T-helper 1 cell treated with Interleukin-12 subunit alpha and Interleukin-12 subunit beta and Interleukin-4 antibody, amounts not matched to agents 30 ng/mL and 1 ng/mL, for 36 hours (primary cell): ENCODE results near the gene HAPLN2. TPM values are rescaled to one million over a fixed set of nuclear protein-coding genes. Genes with fewer than 3 reads are reported as not detected.
"Not testable (repeated sequence)": the region's sequence is repeated elsewhere in the genome, so short reads cannot be mapped to it uniquely, and the experiment has no call there.

Source experiments
- intact Hi-C: fragments of 100-400 bp; cut with micrococcal nuclease; formaldehyde crosslinking; loops from one replicate; pipeline ENCODE4 v1.15.1; 2024
- total RNA-seq: library from RNA; stranded (reverse); gene quantifications from 2 replicates; pipeline ENCODE4 v1.2.3, GENCODE V29; 2022

The HAPLN2 gene
- total RNA-seq, 1 donor from 2014 or later, result not detected

DNA sequence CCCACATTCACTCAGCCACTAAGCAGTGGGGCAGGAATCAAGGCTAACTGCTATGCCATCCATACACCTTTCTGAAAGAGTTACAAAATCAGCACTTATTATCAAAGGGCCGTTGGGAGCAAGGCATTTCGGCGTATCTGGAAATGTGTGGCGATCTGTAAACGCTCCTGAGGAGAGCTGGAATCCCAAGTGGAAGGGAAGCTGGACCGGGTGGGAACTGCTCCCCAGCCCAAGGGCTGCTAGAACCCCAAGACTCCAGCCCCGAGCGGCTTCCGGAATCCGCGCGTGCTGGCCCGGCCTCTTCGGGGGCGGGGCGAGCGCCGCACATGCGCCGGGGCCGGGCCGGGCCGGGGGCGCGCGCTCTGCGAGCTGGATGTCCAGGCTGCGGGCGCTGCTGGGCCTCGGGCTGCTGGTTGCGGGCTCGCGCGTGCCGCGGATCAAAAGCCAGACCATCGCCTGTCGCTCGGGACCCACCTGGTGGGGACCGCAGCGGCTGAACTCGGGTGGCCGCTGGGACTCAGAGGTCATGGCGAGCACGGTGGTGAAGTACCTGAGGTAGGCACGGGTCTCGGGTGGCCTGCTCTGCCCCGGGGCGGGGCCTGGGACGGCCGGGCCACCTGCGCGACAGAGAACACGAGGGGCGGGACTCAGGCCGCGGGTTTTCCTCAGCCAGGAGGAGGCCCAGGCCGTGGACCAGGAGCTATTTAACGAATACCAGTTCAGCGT, 27.6 kb upstream of the HAPLN2 start, which contains the start of gene NAXE:
Gene NAXE (plus strand): TSS at position 345 of the 726 bp plus-strand sequence. CDS start 29 bp downstream, at position 374.
- intact Hi-C loops, result loop anchor here (1.0 kb wide), 1 partner anchor 10 kb away; the partner anchor contains the start of gene GPATCH4

DNA sequence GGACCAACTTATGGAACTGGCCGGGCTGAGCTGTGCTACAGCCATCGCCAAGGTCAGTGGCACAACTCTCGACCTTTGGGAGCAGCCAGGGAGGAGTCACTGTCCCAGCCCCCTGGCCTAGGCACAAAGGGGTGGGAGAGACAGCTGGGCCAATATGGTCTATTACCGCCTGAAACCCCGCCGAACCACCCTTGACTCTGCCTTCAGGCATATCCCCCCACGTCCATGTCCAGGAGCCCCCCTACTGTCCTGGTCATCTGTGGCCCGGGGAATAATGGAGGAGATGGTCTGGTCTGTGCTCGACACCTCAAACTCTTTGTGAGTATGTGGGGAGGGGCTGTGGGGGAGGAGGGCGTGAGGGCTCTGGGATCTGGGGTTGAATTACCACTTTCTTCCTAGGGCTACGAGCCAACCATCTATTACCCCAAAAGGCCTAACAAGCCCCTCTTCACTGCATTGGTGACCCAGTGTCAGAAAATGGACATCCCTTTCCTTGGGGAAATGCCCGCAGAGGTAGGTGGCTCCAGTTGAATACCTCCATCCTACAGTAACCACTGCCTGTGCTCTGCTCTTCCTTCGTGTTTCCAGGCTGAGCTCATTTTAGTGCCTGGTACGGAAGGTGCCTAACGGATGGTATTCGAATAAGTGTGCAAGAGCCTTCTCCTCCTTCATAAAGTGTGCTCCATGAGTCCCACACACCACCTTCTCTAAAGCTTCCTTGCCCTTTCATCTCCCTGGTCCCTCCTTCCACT, 26.9 kb upstream of the HAPLN2 start:
- intact Hi-C loops, result loop anchor here (1.0 kb wide), 1 partner anchor 9 kb away; the partner anchor contains the start of gene GPATCH4

DNA sequence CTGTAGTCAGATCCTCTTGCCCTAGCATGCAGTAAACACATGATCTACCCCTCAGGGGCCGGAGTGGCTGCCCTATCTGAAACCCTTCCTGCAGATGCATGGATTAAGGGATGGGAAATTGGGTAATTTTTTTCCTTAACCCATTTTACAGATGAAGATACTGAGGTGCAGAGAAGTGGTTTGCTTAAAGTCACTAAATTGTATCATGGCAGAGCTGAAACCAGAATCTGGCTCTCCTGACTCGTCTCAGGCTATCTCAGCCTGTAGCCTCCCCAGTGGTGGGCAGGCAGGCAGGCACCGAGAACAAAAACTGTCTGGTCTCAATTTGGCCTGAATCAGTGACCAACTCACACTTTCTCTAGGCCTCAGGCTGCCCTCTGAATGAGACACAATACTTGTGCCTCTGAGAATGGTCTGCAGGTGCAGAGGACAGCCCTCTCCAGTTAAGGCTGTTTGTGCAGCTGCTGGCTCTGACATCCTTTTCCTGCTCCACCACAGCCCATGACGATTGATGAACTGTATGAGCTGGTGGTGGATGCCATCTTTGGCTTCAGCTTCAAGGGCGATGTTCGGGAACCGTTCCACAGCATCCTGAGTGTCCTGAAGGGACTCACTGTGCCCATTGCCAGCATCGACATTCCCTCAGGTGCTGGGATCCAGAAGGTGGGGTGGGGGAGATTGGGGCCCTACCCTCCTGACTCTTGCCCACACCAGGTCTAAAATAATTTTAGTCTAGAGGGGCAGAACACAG, 26.1 kb upstream of the HAPLN2 start:
- intact Hi-C loops, result loop anchor here (1.0 kb wide), 1 partner anchor 8 kb away; the partner anchor contains the start of gene GPATCH4

DNA sequence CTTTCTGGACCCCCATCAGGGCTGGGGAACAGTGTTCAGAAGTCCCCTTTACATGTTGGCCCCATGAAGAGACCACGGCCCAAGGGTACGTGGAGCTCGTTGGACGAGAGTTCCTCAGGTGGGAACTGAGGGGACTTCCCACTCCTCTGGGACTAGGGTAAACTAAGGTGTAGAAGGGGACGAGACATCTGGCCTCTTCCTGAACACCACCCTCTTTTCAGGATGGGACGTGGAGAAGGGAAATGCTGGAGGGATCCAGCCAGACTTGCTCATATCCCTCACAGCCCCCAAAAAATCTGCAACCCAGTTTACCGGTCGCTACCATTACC, 25.6 kb upstream of the HAPLN2 start:
- intact Hi-C loops, result no loop called here

- intact Hi-C loops, result no loop called here
Measured at GRCh38 chr1:156594190-156594589, 25.0 kb upstream of the HAPLN2 start.

DNA sequence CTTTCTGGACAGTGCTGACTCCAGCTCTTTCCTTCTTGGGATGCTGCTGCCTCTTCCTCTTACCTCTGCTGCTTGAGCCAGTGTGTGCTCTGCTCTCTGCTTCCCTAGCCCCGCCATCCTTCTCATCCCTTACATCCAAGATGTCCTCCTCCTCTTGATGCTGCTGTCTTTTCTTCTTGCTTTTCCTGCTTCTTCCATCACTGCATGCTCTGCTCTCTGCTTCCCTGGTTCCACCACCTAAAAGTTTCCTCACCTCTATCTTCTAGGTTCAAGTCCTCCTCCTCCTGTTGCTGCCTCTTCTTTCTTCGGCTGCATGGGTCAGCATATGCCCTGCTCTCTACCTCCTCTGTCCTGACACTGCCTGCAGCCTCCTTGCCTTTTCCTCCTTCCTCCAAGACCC, 24.2 kb upstream of the HAPLN2 start:
- intact Hi-C loops, result no loop called here

DNA sequence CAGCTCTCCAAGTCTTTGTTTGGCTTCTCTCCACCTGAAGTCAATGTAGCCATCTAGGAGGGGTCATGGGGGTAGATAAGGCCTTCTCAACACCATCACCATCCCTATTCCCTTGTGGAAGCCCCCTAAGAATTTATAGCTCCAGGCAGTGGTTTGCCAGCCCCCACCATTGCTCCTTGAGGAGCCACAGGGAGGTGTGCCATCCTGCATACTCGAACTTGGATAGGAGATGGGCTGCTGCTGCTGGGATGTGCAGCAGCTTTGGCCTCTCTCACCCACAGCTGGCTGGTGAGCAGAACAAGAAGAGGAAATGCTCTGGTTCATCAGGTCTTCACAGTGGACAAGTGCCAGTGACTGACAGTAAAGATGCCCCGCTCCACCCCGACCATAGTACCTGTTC, 22.8 kb upstream of the HAPLN2 start:
- intact Hi-C loops, result no loop called here

DNA sequence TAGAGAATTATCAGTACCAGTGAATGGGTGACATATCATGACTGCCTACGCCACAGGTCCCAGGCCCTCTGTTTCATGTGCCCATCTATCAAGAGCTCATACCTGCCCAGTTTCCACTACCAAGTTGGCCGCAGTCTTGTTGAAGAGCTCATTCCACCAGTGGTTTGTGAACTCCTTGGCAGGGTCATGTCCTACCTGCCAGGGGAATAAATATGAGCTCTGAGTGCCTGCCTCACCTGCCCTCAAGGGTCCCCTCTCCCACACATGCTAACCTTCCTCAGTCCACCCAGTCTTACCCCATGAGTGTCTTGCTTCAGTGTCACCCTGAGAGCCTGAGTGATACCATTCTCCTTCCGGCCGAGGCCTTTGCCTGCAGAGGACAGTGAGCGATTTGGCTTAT, 21.1 kb upstream of the HAPLN2 start:
- intact Hi-C loops, result no loop called here

DNA sequence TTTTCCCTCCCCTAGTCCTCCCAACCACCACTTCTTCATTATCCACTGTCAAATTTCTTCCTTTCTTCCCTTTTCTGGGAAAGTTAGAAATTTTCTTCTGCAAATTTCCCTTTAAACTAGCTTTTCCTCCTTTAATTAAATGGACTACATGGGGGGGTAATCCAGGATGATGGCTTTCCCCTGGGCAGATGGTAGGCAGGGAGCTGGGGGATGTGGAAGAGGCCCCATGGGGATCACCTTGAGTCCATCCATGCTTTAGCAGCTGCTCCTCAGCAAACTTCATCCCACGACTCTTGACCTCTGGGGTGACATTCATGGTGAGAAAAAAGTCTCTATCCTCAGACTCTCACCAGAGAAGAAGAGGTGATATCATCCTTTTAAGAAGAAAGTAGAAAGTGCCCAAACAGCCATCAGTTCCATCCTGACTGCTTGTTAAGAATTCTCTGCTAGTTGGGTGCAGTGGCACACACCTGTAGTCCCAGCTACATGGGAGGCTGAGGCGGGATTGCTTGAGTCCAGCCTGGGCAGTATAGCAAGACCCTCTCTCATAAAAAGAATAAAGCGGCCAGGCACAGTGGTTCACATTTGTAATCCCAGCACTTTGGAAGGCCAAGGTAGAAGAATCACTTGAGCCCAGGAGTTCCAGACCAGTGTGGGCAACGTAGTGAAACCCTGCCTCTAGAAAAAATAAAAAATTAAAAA, 20.3 kb upstream of the HAPLN2 start:
- intact Hi-C loops, result no loop called here

DNA sequence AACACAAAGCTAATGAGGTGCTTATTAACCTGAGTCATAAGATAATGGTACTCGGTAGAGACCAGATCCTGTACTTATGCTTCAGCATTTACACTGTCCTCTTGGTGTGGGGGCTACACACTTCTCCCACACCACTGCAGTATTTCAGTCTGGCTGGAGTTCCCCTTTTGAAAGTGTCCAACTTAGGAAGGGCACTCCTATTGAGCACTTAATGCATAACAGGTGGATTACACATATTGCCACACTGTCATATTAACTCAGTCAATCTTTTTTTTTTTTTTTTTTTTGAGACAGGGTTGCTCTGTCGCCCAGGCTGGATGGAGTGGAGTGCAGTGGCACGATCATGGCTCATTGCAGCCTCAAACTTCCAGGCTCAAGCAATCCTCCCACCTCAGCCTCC, 19.4 kb upstream of the HAPLN2 start:
- intact Hi-C loops, result loop anchor here (2.0 kb wide), 2 partner anchors 15 to 119 kb away; no protein-coding TSS in a partner anchor

DNA sequence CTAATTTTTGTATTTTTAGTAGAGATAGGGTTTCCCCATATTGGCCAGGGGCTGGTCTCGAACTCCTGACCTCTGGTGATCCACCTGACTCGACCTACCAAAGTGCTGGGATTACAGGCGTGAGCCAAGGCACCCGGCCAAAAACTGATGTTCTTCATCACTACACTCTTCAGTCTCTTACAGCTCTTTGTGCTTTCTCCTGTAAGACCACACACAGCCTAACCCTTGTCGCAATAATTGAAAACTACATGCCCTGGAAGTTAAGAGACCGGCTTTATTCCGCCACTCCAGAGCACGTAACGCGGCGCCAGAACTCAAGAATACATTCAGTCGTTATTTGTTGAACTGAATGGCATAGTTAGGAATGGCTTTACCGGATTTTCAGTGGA, 18.5 kb upstream of the HAPLN2 start:
- intact Hi-C loops, result loop anchor here (1.0 to 2.0 kb wide), 9 partner anchors 8 to 167 kb away; partner anchors contain the start of genes IQGAP3, ISG20L2, METTL25B and PRCC

DNA sequence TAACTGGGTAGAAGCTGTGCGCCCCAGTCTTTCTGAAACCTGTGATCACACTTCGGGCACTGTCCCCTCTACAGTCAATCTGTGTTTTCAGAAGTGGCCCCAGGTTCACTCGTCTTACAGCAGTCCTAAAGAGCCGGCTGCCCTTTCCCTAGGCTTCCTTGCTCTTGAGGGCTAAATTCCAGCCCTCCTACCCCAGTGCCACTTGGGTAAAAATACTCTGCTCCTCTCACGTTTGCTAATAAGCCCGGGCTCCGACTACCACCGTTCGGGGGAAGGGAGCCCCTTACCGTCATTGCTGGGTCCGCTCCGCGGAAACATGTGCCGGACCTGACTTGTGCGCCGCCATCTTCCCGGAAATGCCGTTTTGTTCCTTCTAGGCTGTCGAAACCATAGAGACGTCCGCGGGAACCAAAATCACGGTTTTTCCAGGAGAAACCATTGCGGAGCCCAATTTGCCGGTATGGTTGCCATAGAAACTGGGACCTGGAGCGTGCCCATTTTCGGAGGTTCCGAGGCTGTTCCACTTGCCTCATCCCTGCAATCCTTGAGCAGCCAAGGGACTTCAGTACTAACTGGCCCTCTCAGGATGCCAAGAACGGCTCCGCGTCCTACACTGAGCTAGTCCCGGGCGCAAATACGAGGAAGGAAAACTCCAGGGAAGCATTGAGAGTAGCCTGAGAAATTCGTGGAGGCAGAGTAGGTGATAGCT, 17.9 kb upstream of the HAPLN2 start, which contains the start of gene GPATCH4:
Gene GPATCH4 (minus strand): TSS at position 358 of the 709 bp plus-strand sequence.
- intact Hi-C loops, result loop anchor here (1.0 to 2.0 kb wide), 9 partner anchors 9 to 166 kb away; partner anchors contain the start of genes IQGAP3, ISG20L2, METTL25B and PRCC

- intact Hi-C loops, result loop anchor here (1.0 to 2.0 kb wide), 9 partner anchors 10 to 165 kb away; partner anchors contain the start of genes IQGAP3, ISG20L2, METTL25B and PRCC
Measured at GRCh38 chr1:156601892-156602291, 17.3 kb upstream of the HAPLN2 start.

DNA sequence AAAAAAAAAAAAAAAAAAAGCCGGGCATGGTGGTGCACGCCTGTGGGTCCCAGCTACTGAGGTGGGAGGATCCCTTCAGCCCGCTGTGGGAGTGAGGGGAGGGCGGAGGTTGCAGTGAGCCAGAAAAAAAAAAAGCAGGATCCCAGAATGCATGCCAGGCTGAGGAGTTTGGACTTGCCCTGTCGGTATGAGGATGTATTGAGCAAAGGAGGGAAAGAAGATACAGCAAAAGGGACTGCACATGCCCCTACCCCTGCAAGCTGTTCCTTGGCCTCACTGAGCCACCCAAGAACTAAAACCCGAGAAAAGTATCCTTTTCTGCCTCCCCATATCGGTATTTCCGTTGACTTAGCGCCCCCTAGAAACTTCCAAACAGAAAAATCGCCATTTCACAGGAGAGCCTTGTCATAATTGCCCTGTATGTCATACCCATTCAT, 16.6 kb upstream of the HAPLN2 start:
- intact Hi-C loops, result no loop called here

DNA sequence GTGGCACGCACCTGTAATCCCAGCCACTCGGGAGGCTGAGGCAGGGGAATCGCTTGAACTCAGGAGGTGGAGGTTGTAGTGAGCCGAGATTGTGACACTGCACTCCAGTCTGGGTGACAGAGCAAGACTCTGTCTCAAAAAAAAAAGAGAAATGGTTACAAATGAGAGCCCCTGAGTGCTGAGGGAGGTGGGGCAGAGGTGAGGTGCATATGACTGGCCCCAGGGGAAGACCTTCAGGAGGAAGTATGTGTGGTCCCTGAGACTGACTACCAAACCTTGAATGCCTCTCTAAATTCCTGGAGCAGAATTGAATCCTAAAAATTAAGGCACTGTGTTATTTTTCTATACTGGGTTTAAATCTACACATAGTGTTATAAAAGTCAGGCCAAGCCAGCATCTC, 11.9 kb upstream of the HAPLN2 start:
- intact Hi-C loops, result not testable (repeated sequence)

GRCh38 chr1:156608036-156608674, 11.1 kb upstream of the HAPLN2 start:
- intact Hi-C loops, result loop anchor here (1.0 to 2.0 kb wide), 6 partner anchors 24 to 223 kb away; partner anchors contain the start of gene MEF2D

- intact Hi-C loops, result loop anchor here (1.0 to 2.0 kb wide), 6 partner anchors 25 to 224 kb away; partner anchors contain the start of gene MEF2D
Measured at GRCh38 chr1:156608981-156609380, 10.2 kb upstream of the HAPLN2 start.

DNA sequence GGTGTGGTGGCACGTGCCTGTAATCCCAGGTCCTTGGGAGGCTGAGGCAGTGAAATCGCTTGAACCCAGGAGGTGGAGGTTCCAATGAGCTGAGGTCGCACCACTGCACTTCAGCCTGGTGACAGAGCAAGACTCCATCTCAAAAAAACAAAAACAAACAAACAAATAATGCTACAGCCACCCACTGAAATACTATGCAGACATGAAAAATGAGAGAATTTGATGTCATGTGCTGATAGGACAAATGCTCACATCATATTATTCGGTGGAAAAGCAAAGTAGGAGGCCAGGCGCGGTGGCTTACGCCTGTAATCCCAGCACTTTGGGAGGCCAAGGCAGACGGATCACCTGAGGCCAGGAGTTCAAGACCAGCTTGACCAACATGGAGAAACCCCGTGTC, 9.1 kb upstream of the HAPLN2 start:
- intact Hi-C loops, result not testable (repeated sequence)

- intact Hi-C loops, result no loop called here
Measured at GRCh38 chr1:156612666-156613065, 6.5 kb upstream of the HAPLN2 start.
